Ishikawa (cell line): ENCODE results near the gene ATP5MC2.

Experiments
- CEBPB ChIP-seq: IDR thresholded peaks from 2 replicates; pipeline ENCODE4 v1.6.1; 2012
- CREB1 ChIP-seq: IDR thresholded peaks from 2 replicates; pipeline ENCODE4 v1.6.1; 2012; ENCODE audit warnings: low read depth
- EGR1 ChIP-seq: IDR thresholded peaks from 2 replicates; pipeline ENCODE4 v1.6.1; 2012
- EP300 ChIP-seq: IDR thresholded peaks from 2 replicates; pipeline ENCODE4 v1.6.1; 2012; ENCODE audit warnings: borderline replicate concordance
- FOXM1 ChIP-seq: IDR thresholded peaks from 2 replicates; pipeline ENCODE4 v1.6.1; 2012; ENCODE audit warnings: low read depth, borderline replicate concordance
- MAX ChIP-seq: IDR thresholded peaks from 2 replicates; pipeline ENCODE4 v1.6.1; 2012
- NFIC ChIP-seq: IDR thresholded peaks from 2 replicates; pipeline ENCODE4 v1.6.1; 2012
- RAD21 ChIP-seq: IDR thresholded peaks from 2 replicates; pipeline ENCODE4 v1.6.1; 2012; ENCODE audit warnings: low read depth
- REST ChIP-seq: IDR thresholded peaks from 2 replicates; pipeline ENCODE4 v1.6.1; 2012; ENCODE audit warnings: low read depth, mild to moderate bottlenecking
- TAF1 ChIP-seq: IDR thresholded peaks from 2 replicates; pipeline ENCODE4 v1.6.1; 2012; ENCODE audit warnings: low read depth, mild to moderate bottlenecking
- TCF12 ChIP-seq: IDR thresholded peaks from 2 replicates; pipeline ENCODE4 v1.6.1; 2012; ENCODE audit warnings: low read depth
- TEAD4 ChIP-seq: IDR thresholded peaks from 2 replicates; pipeline ENCODE4 v1.6.1; 2012
- USF1 ChIP-seq: IDR thresholded peaks from 2 replicates; pipeline ENCODE4 v1.6.1; 2012
- YY1 ChIP-seq: IDR thresholded peaks from 2 replicates; pipeline ENCODE4 v1.6.1; 2012; ENCODE audit warnings: low read depth
- ZBTB7A ChIP-seq: IDR thresholded peaks from 2 replicates; pipeline ENCODE4 v1.6.1; 2012; ENCODE audit warnings: low read depth

Gene ATP5MC2

GRCh38 chr12:53696655-53697331, 20.9 kb upstream of the ATP5MC2 start:
- TF ChIP-seq NFIC (no peak), REST (no peak), CEBPB (no peak), ZBTB7A (no peak), YY1 (no peak), RAD21 (no peak), CREB1 (no peak), MAX (no peak), TCF12 (no peak), EP300 (no peak)

GRCh38 chr12:53696285-53696654, 20.4 kb upstream of the ATP5MC2 start:
- TF ChIP-seq MAX (no peak), TEAD4 (no peak), RAD21 (no peak), REST (no peak), CREB1 (no peak), USF1 (no peak), CEBPB (no peak)

GRCh38 chr12:53695152-53696145, 19.6 kb upstream of the ATP5MC2 start:
- TF ChIP-seq TEAD4 = no peak
- no peak for TF ChIP-seq EGR1
- no peak for TF ChIP-seq USF1
- TF ChIP-seq RAD21 = no peak
- TF ChIP-seq REST = no peak
- no peak for TF ChIP-seq MAX
- TF ChIP-seq TCF12 = no peak
- TF ChIP-seq FOXM1 = no peak
- TF ChIP-seq TAF1 = no peak
- TF ChIP-seq YY1 = no peak
- TF ChIP-seq ZBTB7A = no peak; the same call in 1 of the 2 replicates

- TF ChIP-seq YY1 = no peak
- no peak for TF ChIP-seq RAD21
- no peak for TF ChIP-seq MAX
- TF ChIP-seq CEBPB = no peak
- no peak for TF ChIP-seq TAF1
- TF ChIP-seq TEAD4 = no peak
- TF ChIP-seq CREB1 = no peak
- TF ChIP-seq EGR1 = no peak
- TF ChIP-seq NFIC = no peak
- no peak for TF ChIP-seq EP300
- TF ChIP-seq USF1 = no peak
These were observed 18.9 kb upstream of the ATP5MC2 start for GRCh38 chr12:53694756-53695151.
